ENCODE data around the gene GCN1. TPM values are rescaled to one million over a fixed set of nuclear protein-coding genes. Genes with fewer than 3 reads are reported as not detected.

Gene GCN1
- total and polyA plus RNA-seq, 11 donors = 7.2 to 51.7 (median 33.7) TPM

- Histone ChIP-seq H3K4me1 (peaks cover 0 to 45% (median 6%) of the 10 kb centered on the region in 12 donors), H3K27me3 (no peaks in the 10 kb centered on the region), H3K9me3 (no peaks in the 10 kb centered on the region), H3K4me3 (no peak overlapping the region), H3K36me3 (peaks cover 0 to 62% (median 52%) of the 10 kb centered on the region in 9 donors), H3K27ac (peak overlapping the region in 5 of 12 donors; percentile 2 to 82 (median 38))
- intact Hi-C loops (cut with DNase I) = no loop called here
- ATAC-seq = peak in 3 of 4 donors; percentile 48 to 78 (median 55)
- 49 to 75% (median 60%) methylated on average over 2 of the region's 2 CpGs for WGBS, 4 donors
- peak in 2 of 5 donors; percentile 43 to 44 for DNase-seq
- TF ChIP-seq POLR2A (IDR thresholded peaks at IDR 0.05) (no peak), CTCF (IDR thresholded peaks at IDR 0.05) (no peak)
Measured at GRCh38 chr12:120126635-120127005, 67.9 kb downstream of the GCN1 start.

- WGBS, 4 donors = 83 to 90% (median 89%) methylated on average over 6 of the region's 6 CpGs
- Histone ChIP-seq H3K4me1 (peaks cover 0 to 51% (median 6%) of the 10 kb centered on the region in 12 donors), H3K9me3 (no peaks in the 10 kb centered on the region), H3K4me3 (no peak overlapping the region), H3K36me3 (peaks cover 0 to 56% (median 48%) of the 10 kb centered on the region in 9 donors), H3K27ac (peak overlapping the region in 4 of 12 donors; percentile 38 to 82 (median 56)), H3K27me3 (no peaks in the 10 kb centered on the region)
- intact Hi-C loops (cut with DNase I) = no loop called here
- DNase-seq (no peak), ATAC-seq (peak in 1 of 4 donors; percentile 14)
- TF ChIP-seq CTCF (IDR thresholded peaks at IDR 0.05) (no peak), POLR2A (IDR thresholded peaks at IDR 0.05) (no peak)
Measured at GRCh38 chr12:120125792-120126634, 68.5 kb downstream of the GCN1 start.

GRCh38 chr12:120125029-120125428 lies 69.5 kb downstream of the GCN1 start:
- intact Hi-C loops (cut with DNase I) = no loop called here
- Histone ChIP-seq H3K27ac (no peak overlapping the region), H3K4me1 (peaks cover 0 to 60% (median 5%) of the 10 kb centered on the region in 12 donors), H3K27me3 (no peaks in the 10 kb centered on the region), H3K4me3 (no peak overlapping the region), H3K36me3 (peaks cover 0 to 46% (median 38%) of the 10 kb centered on the region in 9 donors), H3K9me3 (no peaks in the 10 kb centered on the region)
- no peak for ATAC-seq
- no peak for DNase-seq
- 86 to 93% (median 90%) methylated on average over 4 of the region's 4 CpGs for WGBS, 4 donors
- TF ChIP-seq POLR2A (IDR thresholded peaks at IDR 0.05) (no peak), CTCF (IDR thresholded peaks at IDR 0.05) (no peak)

- 80 to 89% (median 82%) methylated on average over 4 of the region's 4 CpGs for WGBS, 4 donors
- intact Hi-C loops (cut with DNase I) = no loop called here
- TF ChIP-seq CTCF (IDR thresholded peaks at IDR 0.05) = no peak
- no peak for TF ChIP-seq POLR2A (IDR thresholded peaks at IDR 0.05)
- no peak overlapping the region for H3K4me3 ChIP-seq
- peaks cover 0 to 14% (median 6%) of the 10 kb centered on the region in 9 donors for H3K36me3 ChIP-seq
- H3K4me1 ChIP-seq = peaks cover 0 to 73% (median 20%) of the 10 kb centered on the region in 12 donors
- DNase-seq = no peak
- no peak overlapping the region for H3K27ac ChIP-seq
- no peaks in the 10 kb centered on the region for H3K27me3 ChIP-seq
- ATAC-seq = no peak
- no peaks in the 10 kb centered on the region for H3K9me3 ChIP-seq
Measured at GRCh38 chr12:120121766-120122293, 72.7 kb downstream of the GCN1 start.

All from heart left ventricle (tissue), 16 donors.